RWPE2 (cell line): ENCODE measurements around the gene GSTP1.
A peak's percentile ranks its signal among the peaks of the same experiment; 100 is the strongest.
"Not testable (repeated sequence)": the region's sequence is repeated elsewhere in the genome, so short reads cannot be mapped to it uniquely, and the experiment has no call there.

ENCODE experiments used
- ATAC-seq: fragments of 200-7000 bp; cut with Tn5 transposase; 3 replicates; pipeline ENCODE4 v1.9.1; 2021; ENCODE audit warnings: low read depth
- DNase-seq: peaks from one replicate; pipeline ENCODE4 v3.0.0-alpha.2; 2020; ENCODE audit warnings: low spot score
- H3K27ac ChIP-seq: fragments of 450-650 bp; 2 replicates; pipeline ENCODE4 v1.5.1; 2017; ENCODE audit warnings: mild to moderate bottlenecking; ENCODE audit not compliant: poor library complexity, severe bottlenecking
- H3K27me3 ChIP-seq: fragments of 250-450 bp; sonication (Bioruptor Pico); 2 replicates; pipeline ENCODE4 v1.5.1; 2021; ENCODE audit warnings: mild to moderate bottlenecking, moderate library complexity; ENCODE audit not compliant: insufficient read depth, poor library complexity, severe bottlenecking
- H3K36me3 ChIP-seq: fragments of 250-450 bp; sonication (Bioruptor Pico); 2 replicates; pipeline ENCODE4 v1.5.1; 2020; ENCODE audit warnings: low read depth, mild to moderate bottlenecking, moderate library complexity
- H3K4me1 ChIP-seq: fragments of 250-450 bp; sonication (Bioruptor Pico); 2 replicates; pipeline ENCODE4 v1.5.1; 2021; ENCODE audit warnings: mild to moderate bottlenecking, moderate library complexity; ENCODE audit not compliant: insufficient read depth, poor library complexity, severe bottlenecking
- H3K4me3 ChIP-seq: fragments of 250-450 bp; sonication (Bioruptor Pico); 2 replicates; pipeline ENCODE4 v1.5.1; 2021; ENCODE audit warnings: mild to moderate bottlenecking, moderate library complexity; ENCODE audit not compliant: severe bottlenecking
- H3K9me3 ChIP-seq: fragments of 250-450 bp; sonication (Bioruptor Pico); 2 replicates; pipeline ENCODE4 v1.5.1; 2021; ENCODE audit warnings: mild to moderate bottlenecking, moderate library complexity; ENCODE audit not compliant: severe bottlenecking
- CTCF ChIP-seq: fragments of 450-650 bp; IDR thresholded peaks from one replicate; pipeline ENCODE4 v1.5.1; 2017; ENCODE audit warnings: mild to moderate bottlenecking, moderate library complexity; ENCODE audit not compliant: poor library complexity, severe bottlenecking

Gene GSTP1

DNA sequence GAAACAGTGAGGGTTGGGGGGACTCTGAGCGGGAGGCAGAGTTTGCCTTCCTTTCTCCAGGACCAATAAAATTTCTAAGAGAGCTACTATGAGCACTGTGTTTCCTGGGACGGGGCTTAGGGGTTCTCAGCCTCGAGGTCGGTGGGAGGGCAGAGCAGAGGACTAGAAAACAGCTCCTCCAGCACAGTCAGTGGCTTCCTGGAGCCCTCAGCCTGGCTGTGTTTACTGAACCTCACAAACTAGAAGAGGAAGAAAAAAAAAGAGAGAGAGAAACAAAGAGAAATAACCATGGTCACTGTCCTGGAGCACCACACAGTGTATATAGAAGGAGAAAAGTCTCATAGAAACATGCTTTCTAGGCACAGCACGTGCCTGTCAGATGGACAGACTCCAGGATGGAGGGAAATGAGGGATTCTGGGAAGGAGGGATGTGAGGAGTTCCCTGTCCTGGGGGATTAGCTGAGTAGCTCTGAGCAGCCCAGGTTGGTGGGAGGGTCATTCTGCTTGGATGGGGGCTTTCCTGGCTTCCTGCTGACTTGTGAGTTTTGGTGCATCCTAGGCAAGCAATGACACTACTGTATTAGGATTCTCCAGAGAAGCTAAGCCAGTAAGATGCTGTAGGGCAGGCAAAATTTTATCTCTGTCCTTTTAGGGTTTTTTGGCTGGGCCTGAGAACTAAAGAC, 3.1 kb downstream of the GSTP1 start:
- DNase-seq = no peak
- Histone ChIP-seq H3K27me3 (no peaks in the 10 kb centered on the region), H3K36me3 (peaks cover 36% of the 10 kb centered on the region), H3K4me1 (peaks cover 22% of the 10 kb centered on the region), H3K27ac (peak overlapping the region; percentile 92), H3K9me3 (no peaks in the 10 kb centered on the region), H3K4me3 (no peak overlapping the region)
- no peak for TF ChIP-seq CTCF
- no peak for ATAC-seq

GRCh38 chr11:67588136-67588503, 4.5 kb downstream of the GSTP1 start:
- no peak overlapping the region for H3K27ac ChIP-seq

GRCh38 chr11:67588899-67589415, 5.3 kb downstream of the GSTP1 start:
- DNase-seq, H3K27ac ChIP-seq, H3K4me3 ChIP-seq, H3K4me1 ChIP-seq, H3K9me3 ChIP-seq, ATAC-seq, H3K27me3 ChIP-seq: not testable (repeated sequence)
- H3K36me3 ChIP-seq = peaks cover 36% of the 10 kb centered on the region

More at GRCh38 chr11:67588136-67588503, 4.5 kb downstream of the GSTP1 start:
- ATAC-seq (no peak), DNase-seq (no peak)
- Histone ChIP-seq H3K4me1 (peaks cover 8% of the 10 kb centered on the region), H3K36me3 (peaks cover 36% of the 10 kb centered on the region), H3K27me3 (no peaks in the 10 kb centered on the region), H3K9me3 (no peaks in the 10 kb centered on the region), H3K4me3 (no peak overlapping the region)
- no peak for TF ChIP-seq CTCF

GRCh38 chr11:67592880-67593564, 9.4 kb downstream of the GSTP1 start:
- Histone ChIP-seq H3K36me3 (peaks cover 2% of the 10 kb centered on the region), H3K27ac (no peak overlapping the region), H3K27me3 (no peaks in the 10 kb centered on the region), H3K4me1 (no peaks in the 10 kb centered on the region), H3K4me3 (no peak overlapping the region), H3K9me3 (no peaks in the 10 kb centered on the region)
- no peak for TF ChIP-seq CTCF
- ATAC-seq = peak; percentile 54; the same call in 1 of the 3 replicates
- DNase-seq = no peak

DNA sequence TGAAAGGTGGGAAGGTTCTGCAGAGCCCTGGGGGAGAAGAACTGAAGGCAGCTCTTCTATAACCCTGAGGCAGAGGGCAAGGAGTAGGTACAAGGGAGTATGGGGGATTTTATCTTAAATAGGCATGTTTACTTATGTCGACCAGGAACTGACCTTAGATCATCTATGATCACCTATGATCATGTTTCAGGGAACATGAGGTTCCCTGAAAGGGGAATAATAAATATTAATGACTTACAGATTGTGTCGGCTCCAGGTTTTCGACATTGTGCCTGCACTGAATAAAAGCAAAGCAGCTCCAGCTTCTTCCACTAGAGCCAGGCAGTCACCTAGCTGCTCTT, 9.9 kb downstream of the GSTP1 start:
- no peak; the same call in 2 of the 3 replicates for ATAC-seq
- Histone ChIP-seq H3K36me3 (no peaks in the 10 kb centered on the region), H3K9me3 (no peaks in the 10 kb centered on the region)

More for the DNA sequence above, 9.9 kb downstream of the GSTP1 start:
- Histone ChIP-seq H3K27me3 (no peaks in the 10 kb centered on the region), H3K4me3 (no peak overlapping the region), H3K27ac (no peak overlapping the region), H3K4me1 (no peaks in the 10 kb centered on the region)
- TF ChIP-seq CTCF = no peak
- DNase-seq = no peak
